ENCODE data around the gene ITGB4. TPM values are rescaled to one million over a fixed set of nuclear protein-coding genes. Genes with fewer than 3 reads are reported as not detected.

Gene ITGB4
- total RNA-seq, 1 donor: 0.10 TPM

DNA sequence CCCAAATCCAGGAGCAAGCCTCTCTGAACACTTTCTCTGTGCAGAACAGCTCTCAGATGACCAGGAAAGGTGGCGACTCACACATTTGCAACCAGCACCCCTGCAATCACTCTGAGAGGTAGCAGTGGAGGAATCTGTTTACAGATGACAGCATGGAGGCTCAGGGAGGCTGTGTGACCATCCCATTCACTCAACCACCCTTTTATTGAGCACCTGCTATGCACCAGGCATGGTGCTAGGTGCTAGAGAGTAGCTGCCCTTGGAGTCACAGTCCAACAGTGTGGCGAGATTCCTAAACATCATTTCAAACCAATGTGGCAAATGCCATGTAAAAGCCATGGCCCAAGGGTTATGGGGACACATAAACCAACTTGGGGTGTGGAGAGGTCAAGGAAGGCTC lies 1.5 kb upstream of the ITGB4 start:
- Histone ChIP-seq H3K4me1 (ENCODE audit: insufficient read depth, low read length) (peaks cover 10% of the 10 kb centered on the region), H3K27me3 (ENCODE audit: insufficient read depth, low read length) (peaks cover 19% of the 10 kb centered on the region), H3K9me3 (ENCODE audit: low read depth, low read length) (no peaks in the 10 kb centered on the region), H3K4me3 (ENCODE audit: low read length) (no peak overlapping the region)

DNA sequence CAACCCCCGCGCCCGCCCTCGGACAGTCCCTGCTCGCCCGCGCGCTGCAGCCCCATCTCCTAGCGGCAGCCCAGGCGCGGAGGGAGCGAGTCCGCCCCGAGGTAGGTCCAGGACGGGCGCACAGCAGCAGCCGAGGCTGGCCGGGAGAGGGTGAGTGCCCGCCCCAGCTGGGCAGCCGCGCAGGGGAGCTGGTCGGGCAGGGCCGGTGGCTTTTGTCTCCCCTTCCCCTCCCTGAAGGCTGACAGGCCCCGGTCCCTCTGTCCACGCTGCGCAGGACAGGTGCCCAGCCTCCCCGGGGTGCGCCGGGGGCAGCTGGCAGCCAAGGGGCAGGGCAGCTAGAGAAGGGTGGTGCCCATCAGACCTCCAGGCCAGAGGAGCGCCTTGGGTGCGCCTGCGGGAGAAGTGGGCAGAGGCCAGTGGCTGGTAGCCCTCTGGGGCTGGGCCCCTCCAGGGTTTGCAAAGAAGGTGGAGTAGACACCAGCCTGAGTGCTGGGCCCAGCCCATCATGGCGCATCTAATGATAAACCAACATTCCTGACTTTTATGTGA lies 278 bp downstream of the ITGB4 start:
- H3K4me3 ChIP-seq (ENCODE audit: low read length): no peak overlapping the region

DNA sequence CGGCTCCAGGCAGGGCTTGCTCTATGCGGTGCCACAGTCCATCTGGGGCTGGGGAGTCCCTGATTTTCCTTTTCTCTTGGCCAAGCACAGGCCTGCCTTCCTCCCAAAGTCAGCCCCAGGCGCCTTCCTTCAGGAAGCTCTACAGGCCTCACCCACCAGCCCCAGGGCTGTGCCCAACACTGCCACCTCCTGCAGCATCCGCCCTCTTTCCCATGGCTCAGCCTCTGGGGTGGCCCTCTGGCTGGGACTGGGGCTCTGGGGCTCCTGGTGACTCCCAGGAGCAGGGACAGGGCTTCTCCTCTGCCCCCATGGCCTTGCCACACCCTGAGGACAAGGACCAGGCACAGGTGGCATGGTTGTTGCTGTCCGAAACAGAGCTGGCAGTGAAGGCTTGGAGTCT lies 817 bp downstream of the ITGB4 start:
- Histone ChIP-seq H3K4me3 (ENCODE audit: low read length) (no peak overlapping the region), H3K27me3 (ENCODE audit: insufficient read depth, low read length) (peaks cover 19% of the 10 kb centered on the region), H3K9me3 (ENCODE audit: low read depth, low read length) (no peaks in the 10 kb centered on the region), H3K4me1 (ENCODE audit: insufficient read depth, low read length) (peaks cover 10% of the 10 kb centered on the region)

More for the DNA sequence above, 278 bp downstream of the ITGB4 start:
- Histone ChIP-seq H3K4me1 (ENCODE audit: insufficient read depth, low read length) (peaks cover 10% of the 10 kb centered on the region), H3K27me3 (ENCODE audit: insufficient read depth, low read length) (peaks cover 19% of the 10 kb centered on the region), H3K9me3 (ENCODE audit: low read depth, low read length) (no peaks in the 10 kb centered on the region)

DNA sequence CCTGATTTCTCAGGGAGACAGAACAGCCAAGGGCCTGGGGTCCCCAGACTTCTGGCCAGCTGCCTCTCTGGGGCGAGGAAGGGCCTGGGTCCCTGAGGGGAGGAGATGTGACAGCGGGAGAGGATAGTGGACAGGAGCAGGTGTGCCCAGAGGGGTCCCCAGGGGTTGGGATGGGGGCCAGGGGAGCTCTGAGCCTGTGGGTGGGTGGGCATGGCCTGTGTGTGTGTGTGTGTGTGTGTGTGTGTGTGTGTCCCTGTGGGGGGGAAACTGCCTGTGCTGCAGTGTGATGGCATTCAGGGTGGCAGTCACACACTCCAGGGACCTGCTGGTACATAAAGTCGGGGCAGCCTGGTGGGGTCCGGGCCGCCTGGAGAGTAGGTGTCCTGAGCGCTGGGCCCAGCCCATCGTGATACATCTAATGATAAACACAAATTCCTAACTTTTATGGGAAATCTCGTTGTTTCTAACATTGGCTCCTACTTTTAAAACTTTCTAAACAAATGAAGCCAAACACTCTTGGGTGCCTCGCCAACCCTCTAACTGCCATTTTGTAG lies 1.4 kb downstream of the ITGB4 start:
- H3K9me3 ChIP-seq (ENCODE audit: low read depth, low read length): no peaks in the 10 kb centered on the region
- H3K4me3 ChIP-seq (ENCODE audit: low read length): no peak overlapping the region
- peaks cover 19% of the 10 kb centered on the region for H3K27me3 ChIP-seq (ENCODE audit: insufficient read depth, low read length)
- H3K4me1 ChIP-seq (ENCODE audit: insufficient read depth, low read length): peaks cover 10% of the 10 kb centered on the region

DNA sequence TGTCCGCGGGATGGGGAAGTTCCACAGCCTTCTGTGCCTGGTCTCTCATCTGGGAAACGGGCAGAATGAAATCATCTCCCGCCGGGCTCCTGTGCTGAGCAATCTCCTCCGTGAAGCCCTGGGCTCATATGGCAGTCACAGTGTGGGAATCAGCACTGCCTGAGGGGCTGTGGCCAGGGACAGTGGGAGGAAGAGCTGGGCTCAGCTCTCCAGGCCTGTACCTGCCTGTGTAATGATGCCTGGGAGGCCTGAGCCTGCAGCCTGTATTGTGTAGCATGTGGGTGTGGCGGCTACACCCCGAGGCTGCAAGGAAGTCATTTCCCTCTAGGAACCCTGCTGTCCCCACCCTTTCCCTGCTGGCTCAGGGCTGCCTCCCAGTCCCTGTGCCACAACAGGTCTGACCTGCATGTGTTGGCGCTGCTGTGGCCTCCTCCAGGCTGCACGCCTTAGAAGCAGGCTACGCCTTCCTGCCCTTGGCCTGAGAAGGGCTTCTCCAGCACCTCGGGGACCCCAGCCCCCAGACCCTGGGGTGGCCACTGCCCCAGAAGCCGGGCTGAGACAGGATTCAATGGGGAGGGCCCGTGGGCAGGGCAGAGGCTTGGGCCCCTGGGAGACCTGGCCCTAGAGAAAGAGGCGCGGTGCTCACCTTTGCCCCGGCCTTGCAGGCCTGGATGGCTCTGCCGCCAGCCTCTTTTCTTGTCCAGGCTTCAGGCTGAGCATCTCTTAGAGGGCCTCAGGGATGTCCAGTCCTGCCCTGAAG lies 2.1 kb downstream of the ITGB4 start:
- Histone ChIP-seq H3K4me1 (ENCODE audit: insufficient read depth, low read length) (peaks cover 10% of the 10 kb centered on the region), H3K27me3 (ENCODE audit: insufficient read depth, low read length) (peaks cover 19% of the 10 kb centered on the region), H3K4me3 (ENCODE audit: low read length) (no peak overlapping the region), H3K9me3 (ENCODE audit: low read depth, low read length) (no peaks in the 10 kb centered on the region)

DNA sequence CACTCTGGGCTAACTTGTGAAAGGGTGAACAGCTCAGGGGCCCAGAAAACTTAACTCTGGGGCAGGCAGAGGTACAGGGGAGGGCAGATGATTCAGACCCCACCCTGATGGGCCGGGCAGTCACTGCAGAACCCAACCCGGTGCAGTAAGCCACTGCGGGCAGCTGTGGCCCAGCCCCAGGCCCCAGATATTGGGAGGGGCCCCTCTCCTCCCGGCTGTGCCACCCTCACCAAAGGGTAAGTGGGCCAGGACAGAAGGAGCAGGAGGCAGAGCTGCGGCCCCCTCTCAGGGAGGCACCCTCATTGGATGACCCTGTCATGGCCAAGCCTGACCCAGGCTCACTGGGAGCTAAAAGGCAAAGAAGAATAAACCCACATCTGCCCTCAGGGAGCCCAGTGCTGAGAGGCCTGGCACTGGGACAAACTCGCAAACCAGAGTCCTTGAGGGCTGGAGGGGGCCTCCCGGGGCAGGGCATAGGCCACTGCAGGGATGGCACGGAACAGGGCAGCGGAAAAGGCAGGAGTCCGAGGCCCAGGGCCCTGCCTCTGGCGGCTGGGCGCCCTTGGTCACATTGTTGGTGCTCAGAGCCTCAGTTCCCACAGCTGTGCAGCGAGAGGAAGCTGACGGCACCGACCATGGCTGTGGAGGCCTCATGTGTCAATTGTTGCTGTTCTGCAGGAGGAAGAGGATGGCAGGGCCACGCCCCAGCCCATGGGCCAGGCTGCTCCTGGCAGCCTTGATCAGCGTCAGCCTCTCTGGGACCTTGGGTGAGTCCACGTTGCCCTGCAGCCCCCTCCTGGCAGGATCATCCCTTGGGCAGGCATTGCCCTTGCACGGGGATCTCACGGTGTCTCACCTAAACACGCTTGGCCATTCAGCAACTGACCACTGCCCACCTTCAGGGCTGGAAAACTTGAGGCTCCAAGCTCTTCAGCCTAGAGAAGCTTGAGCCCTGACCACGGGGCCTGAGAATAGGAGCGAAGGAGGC lies 3.1 kb downstream of the ITGB4 start:
- Histone ChIP-seq H3K9me3 (ENCODE audit: low read depth, low read length) (no peaks in the 10 kb centered on the region), H3K4me1 (ENCODE audit: insufficient read depth, low read length) (peaks cover 10% of the 10 kb centered on the region), H3K4me3 (ENCODE audit: low read length) (no peak overlapping the region), H3K27me3 (ENCODE audit: insufficient read depth, low read length) (peaks cover 19% of the 10 kb centered on the region)

DNA sequence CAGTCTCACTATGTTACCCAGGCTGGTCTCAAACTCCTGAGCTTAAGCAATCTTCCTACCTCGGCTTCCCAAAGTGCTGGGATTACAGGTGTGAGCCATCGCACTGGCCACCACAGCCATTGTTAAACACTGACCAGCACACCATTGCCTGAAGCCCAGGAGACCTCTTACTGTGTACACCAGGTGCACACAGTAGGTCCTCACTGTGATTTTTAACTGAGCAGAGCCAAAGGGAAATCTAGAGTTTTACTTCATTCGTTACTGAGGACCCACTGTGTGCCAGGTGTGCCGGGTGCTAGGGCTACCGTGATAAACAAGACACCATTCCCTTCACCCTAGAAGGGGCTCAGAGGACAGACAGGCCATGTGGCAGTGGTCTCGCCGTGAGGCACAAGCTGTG lies 4.2 kb downstream of the ITGB4 start:
- peaks cover 10% of the 10 kb centered on the region for H3K4me1 ChIP-seq (ENCODE audit: insufficient read depth, low read length)
- H3K4me3 ChIP-seq (ENCODE audit: low read length): no peak overlapping the region
- H3K27me3 ChIP-seq (ENCODE audit: insufficient read depth, low read length): peaks cover 10% of the 10 kb centered on the region
- no peaks in the 10 kb centered on the region for H3K9me3 ChIP-seq (ENCODE audit: low read depth, low read length)

DNA sequence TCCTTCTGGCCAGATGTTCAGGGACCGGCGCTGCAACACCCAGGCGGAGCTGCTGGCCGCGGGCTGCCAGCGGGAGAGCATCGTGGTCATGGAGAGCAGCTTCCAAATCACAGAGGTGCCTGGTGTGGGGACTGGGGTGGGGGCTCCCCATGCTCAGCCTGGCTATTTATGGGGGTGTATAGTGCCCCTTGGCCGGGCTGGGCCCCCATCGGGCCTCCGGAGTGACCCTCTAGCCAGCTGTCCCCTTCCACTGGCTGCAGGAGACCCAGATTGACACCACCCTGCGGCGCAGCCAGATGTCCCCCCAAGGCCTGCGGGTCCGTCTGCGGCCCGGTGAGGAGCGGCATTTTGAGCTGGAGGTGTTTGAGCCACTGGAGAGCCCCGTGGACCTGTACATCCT lies 6.1 kb downstream of the ITGB4 start:
- H3K4me1 ChIP-seq (ENCODE audit: insufficient read depth, low read length): no peaks in the 10 kb centered on the region
- no peak overlapping the region for H3K4me3 ChIP-seq (ENCODE audit: low read length)
- H3K9me3 ChIP-seq (ENCODE audit: low read depth, low read length): no peaks in the 10 kb centered on the region
- H3K27me3 ChIP-seq (ENCODE audit: insufficient read depth, low read length): no peaks in the 10 kb centered on the region

DNA sequence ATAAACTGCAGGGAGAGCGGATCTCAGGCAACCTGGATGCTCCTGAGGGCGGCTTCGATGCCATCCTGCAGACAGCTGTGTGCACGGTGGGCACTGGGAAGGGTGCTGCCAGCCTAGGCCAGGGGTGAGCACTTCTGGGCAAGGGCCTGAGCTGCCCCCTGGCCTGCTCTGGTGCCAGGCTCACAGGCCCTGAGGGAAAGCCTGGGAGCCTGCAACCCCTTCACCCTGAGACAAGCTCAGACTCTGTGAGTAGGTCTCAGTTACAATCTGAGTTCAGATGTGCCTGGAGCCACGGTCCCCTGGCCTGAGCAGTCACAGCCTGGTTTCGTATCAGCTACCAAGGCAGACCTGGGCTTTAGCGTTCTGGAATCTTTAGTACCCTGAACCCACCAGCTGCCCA lies 8.1 kb downstream of the ITGB4 start:
- H3K27me3 ChIP-seq (ENCODE audit: insufficient read depth, low read length): no peaks in the 10 kb centered on the region
- no peak overlapping the region for H3K4me3 ChIP-seq (ENCODE audit: low read length)
- no peaks in the 10 kb centered on the region for H3K4me1 ChIP-seq (ENCODE audit: insufficient read depth, low read length)
- no peaks in the 10 kb centered on the region for H3K9me3 ChIP-seq (ENCODE audit: low read depth, low read length)

DNA sequence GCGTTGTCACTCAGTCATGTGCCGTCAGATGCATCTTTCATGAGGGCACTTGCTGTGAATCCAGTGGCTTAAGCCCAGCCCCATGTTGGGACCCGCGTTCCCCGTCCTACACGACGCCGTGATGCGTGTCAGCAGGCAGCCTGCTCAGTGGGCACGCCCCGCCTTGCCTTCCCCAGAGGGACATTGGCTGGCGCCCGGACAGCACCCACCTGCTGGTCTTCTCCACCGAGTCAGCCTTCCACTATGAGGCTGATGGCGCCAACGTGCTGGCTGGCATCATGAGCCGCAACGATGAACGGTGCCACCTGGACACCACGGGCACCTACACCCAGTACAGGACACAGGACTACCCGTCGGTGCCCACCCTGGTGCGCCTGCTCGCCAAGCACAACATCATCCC lies 8.8 kb downstream of the ITGB4 start:
- Histone ChIP-seq H3K27me3 (ENCODE audit: insufficient read depth, low read length) (no peaks in the 10 kb centered on the region), H3K9me3 (ENCODE audit: low read depth, low read length) (no peaks in the 10 kb centered on the region), H3K4me1 (ENCODE audit: insufficient read depth, low read length) (no peaks in the 10 kb centered on the region), H3K4me3 (ENCODE audit: low read length) (no peak overlapping the region)

DNA sequence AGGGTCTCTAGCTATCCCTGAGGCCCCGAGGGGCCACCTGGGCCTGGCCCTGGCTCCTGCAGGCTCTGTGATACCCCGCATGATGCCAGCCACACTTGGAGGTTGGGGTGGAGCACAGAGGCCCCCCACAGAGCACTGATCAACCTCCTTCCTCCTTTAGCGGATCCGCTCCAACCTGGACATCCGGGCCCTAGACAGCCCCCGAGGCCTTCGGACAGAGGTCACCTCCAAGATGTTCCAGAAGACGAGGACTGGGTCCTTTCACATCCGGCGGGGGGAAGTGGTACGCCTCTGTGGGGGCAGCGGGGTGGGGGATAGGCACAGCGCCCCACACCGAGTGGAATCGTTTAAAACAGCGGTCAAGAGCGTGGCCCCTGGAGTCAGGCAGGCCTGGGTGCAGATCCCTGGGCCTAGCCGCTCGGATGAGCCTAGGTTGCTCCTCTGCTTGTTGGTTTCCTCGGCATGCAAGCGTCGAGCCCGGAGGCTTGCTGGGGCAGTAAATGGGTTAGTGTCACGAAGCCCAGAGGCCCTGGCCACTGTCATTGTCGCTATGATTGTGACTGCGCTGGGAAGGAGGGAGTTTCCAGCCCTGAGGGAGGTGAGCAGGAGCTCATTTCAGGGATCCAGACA lies 9.9 kb downstream of the ITGB4 start:
- H3K4me3 ChIP-seq (ENCODE audit: low read length): no peak overlapping the region
- H3K27me3 ChIP-seq (ENCODE audit: insufficient read depth, low read length): no peaks in the 10 kb centered on the region
- H3K4me1 ChIP-seq (ENCODE audit: insufficient read depth, low read length): no peaks in the 10 kb centered on the region
- H3K9me3 ChIP-seq (ENCODE audit: low read depth, low read length): no peaks in the 10 kb centered on the region

DNA sequence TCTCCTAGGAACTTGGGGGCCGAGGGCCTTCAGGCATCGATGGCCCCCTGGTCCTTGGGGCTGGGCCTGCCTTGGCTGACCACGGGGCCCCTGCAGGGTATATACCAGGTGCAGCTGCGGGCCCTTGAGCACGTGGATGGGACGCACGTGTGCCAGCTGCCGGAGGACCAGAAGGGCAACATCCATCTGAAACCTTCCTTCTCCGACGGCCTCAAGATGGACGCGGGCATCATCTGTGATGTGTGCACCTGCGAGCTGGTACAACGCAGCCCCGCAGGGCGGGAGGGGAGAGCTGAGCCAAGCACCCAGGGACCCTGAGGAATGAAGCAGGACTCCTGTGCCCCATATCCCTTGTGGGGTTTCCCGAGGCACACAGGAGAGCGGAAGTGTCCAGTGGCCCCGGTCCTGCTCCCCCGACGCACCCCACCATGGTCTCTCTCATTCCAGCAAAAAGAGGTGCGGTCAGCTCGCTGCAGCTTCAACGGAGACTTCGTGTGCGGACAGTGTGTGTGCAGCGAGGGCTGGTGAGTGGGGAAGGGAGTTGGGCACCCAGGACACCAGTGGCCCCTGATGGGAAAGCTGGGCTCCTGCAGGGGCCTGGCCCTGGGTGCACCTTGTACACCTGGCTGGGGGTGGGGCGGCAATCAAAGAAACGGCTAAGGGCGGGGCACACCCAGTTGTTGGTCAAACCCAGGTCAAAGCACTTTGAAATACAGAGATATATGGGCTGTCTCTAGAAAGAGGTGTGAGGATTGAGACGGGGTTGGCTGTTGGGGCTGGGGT lies 10.6 kb downstream of the ITGB4 start:
- H3K27me3 ChIP-seq (ENCODE audit: insufficient read depth, low read length): no peaks in the 10 kb centered on the region
- no peaks in the 10 kb centered on the region for H3K4me1 ChIP-seq (ENCODE audit: insufficient read depth, low read length)
- H3K4me3 ChIP-seq (ENCODE audit: low read length): no peak overlapping the region
- no peaks in the 10 kb centered on the region for H3K9me3 ChIP-seq (ENCODE audit: low read depth, low read length)

DNA sequence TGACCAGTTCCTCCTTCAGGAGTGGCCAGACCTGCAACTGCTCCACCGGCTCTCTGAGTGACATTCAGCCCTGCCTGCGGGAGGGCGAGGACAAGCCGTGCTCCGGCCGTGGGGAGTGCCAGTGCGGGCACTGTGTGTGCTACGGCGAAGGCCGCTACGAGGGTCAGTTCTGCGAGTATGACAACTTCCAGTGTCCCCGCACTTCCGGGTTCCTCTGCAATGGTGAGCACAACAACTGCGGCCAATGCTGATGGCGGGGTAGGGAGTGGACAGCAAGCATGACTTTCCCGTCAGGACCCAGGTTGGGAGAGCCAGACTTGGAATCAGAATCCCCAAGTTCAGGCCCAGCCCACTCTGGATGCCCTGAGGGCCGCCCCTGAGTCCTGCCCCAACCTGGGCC lies 12.2 kb downstream of the ITGB4 start:
- H3K27me3 ChIP-seq (ENCODE audit: insufficient read depth, low read length): no peaks in the 10 kb centered on the region
- H3K9me3 ChIP-seq (ENCODE audit: low read depth, low read length): no peaks in the 10 kb centered on the region
- no peak overlapping the region for H3K4me3 ChIP-seq (ENCODE audit: low read length)
- peaks cover 12% of the 10 kb centered on the region for H3K4me1 ChIP-seq (ENCODE audit: insufficient read depth, low read length)

DNA sequence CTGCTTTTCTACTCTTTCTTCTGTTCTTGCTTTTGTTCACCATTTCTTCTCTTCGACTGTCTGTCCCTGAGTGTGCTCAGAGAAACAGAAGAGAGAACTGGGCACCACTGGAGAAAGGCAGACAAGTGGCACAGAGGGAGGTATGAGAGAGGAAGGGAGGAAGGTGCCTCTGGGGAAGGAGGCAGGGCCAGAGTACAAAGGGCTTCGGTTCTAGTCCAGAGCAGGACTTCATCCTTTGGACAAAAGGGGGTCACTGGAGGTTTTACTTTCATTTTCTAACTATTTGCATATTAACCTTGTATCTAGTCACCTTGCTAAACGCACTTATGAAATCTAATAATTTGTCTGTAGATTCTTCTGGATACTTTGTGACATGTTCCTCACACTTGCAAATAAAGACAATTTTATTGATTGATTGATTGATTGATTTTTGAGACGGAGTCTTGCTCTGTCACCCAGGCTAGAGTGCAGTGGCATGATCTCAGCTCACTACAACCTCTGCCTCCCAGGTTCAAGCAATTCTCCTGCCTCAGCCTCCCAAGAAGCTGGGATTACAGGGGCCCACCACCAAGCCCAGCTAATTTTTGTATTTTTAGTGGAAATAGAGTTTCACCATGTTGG lies 13.5 kb downstream of the ITGB4 start:
- H3K4me3 ChIP-seq (ENCODE audit: low read length): no peak overlapping the region
- H3K9me3 ChIP-seq (ENCODE audit: low read depth, low read length): no peaks in the 10 kb centered on the region
- peaks cover 16% of the 10 kb centered on the region for H3K4me1 ChIP-seq (ENCODE audit: insufficient read depth, low read length)
- no peaks in the 10 kb centered on the region for H3K27me3 ChIP-seq (ENCODE audit: insufficient read depth, low read length)

Measured in mononuclear cell (primary cell).